Esophagus muscularis mucosa (tissue), 4 donors: ENCODE data around the gene PHF20. TPM values are rescaled to one million over a fixed set of nuclear protein-coding genes. Genes with fewer than 3 reads are reported as not detected.
"Not testable (repeated sequence)": the region's sequence is repeated elsewhere in the genome, so short reads cannot be mapped to it uniquely, and the experiment has no call there.

Experiments
- DNase-seq: peaks from one replicate; pipeline ENCODE4 v3.0.0-alpha.2; 2017; ENCODE audit errors: extremely low spot score
- H3K27ac ChIP-seq, 4 donors: fragments of 200-600 bp; sonication (generic); replicated peaks in 1 of 4; 1 replicate in 3 of 4; 2 replicates in 1 of 4; pipeline ENCODE4 v1.5.1; 2016 to 2019; ENCODE audit warnings: mild to moderate bottlenecking in 1 of 4
- H3K27me3 ChIP-seq, 4 donors: fragments of 200-600 bp; sonication (generic); one replicate each; pipeline versions ENCODE4 v1.5.1 to v1.6.0; 2016 to 2019
- H3K36me3 ChIP-seq, 4 donors: fragments of 200-600 bp; sonication (generic); one replicate each; pipeline ENCODE4 v1.5.1; 2016 to 2019
- H3K4me1 ChIP-seq, 4 donors: fragments of 200-600 bp; sonication (generic); one replicate each; pipeline ENCODE4 v1.5.1; 2016 to 2019
- H3K4me3 ChIP-seq, 4 donors: fragments of 200-600 bp; sonication (generic); 1 replicate in 2 of 4; 2 replicates in 2 of 4; pipeline ENCODE4 v1.5.1; 2016 to 2019; ENCODE audit warnings: mild to moderate bottlenecking in 4 of 4, moderate library complexity in 1 of 4
- H3K9me3 ChIP-seq, 4 donors: fragments of 200-600 bp; sonication (generic); 1 replicate in 3 of 4; 2 replicates in 1 of 4; pipeline ENCODE4 v1.5.1; 2016 to 2019
- EP300 ChIP-seq: sonication (generic); formaldehyde crosslinking; IDR thresholded peaks from one replicate; pipeline ENCODE4 v1.6.1; 2017; ENCODE audit warnings: antibody characterized with exemption
- POLR2A ChIP-seq: fragments of 450-650 bp; IDR thresholded peaks from one replicate; pipeline ENCODE4 v1.6.1; 2017; ENCODE audit warnings: antibody characterized with exemption, moderate library complexity, mild to moderate bottlenecking, low read depth
- POLR2AphosphoS5 ChIP-seq, 2 donors: sonication (generic); formaldehyde crosslinking; IDR thresholded peaks; one replicate each; pipeline ENCODE4 v1.6.1; 2017; ENCODE audit warnings: antibody characterized with exemption in 2 of 2
- WGBS: methylation state at CpG from one replicate; pipeline ENCODE4 v1.1.5; 2018; 5-methylcytosine and 5-hydroxymethylcytosine counted together
- intact Hi-C: fragments of 100-400 bp; cut with DNase I; formaldehyde crosslinking; loops from one replicate; pipeline ENCODE4 v1.15.1; 2023
- total RNA-seq, 4 donors: library from RNA; depleted of rRNA; stranded (reverse); fragments of >200 nt; gene quantifications; one replicate each; pipeline versions ENCODE4 v1.1.0 to v1.2.1, GENCODE V29; 2016
- TF ChIP-seq, protein P1 (sequence below), 3 experiments: fragments of 200-600 bp in 2 of 3; fragments of 450-650 bp in 1 of 3; sonication (generic) in 2 of 3; IDR thresholded peaks; one replicate each; pipeline ENCODE4 v1.5.1; 2017 to 2019; ENCODE audit warnings: antibody characterized with exemption in 3 of 3, mild to moderate bottlenecking in 2 of 3, moderate library complexity in 1 of 3

PHF20 gene
- total RNA-seq, 4 donors from 2014 or later: 45.9 to 62.2 (median 48.0) TPM

DNA sequence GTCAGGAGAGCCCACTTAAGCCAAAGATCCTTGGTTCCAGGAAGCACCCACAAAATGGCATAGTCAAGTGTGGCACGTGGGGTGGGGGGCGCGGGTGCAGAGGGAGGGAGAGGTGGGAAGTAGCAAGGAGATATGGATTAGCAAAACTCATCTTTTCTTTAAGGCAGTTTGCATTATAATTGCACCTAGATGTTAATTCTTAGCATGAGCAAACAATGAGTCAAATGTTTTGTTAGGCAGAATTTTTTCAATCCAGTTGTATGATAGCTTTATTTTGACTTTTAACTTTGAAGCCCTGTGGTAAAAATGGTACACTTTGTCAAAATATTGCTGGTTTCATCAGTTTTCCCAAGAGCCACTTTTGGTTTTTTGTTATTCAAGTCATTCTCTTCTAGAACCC, 167.4 kb downstream of the PHF20 start:
- no peak overlapping the region for H3K4me3 ChIP-seq
- H3K4me1 ChIP-seq: no peaks in the 10 kb centered on the region
- intact Hi-C loops: no loop called here
- 87% methylated on average over 3 of the region's 3 CpGs for WGBS
- no peak overlapping the region for H3K27ac ChIP-seq
- H3K36me3 ChIP-seq: peaks cover 42 to 82% (median 61%) of the 10 kb centered on the region in 4 donors
- DNase-seq: no peak
- H3K27me3 ChIP-seq: no peaks in the 10 kb centered on the region
- TF ChIP-seq POLR2A: no peak
- no peaks in the 10 kb centered on the region for H3K9me3 ChIP-seq

DNA sequence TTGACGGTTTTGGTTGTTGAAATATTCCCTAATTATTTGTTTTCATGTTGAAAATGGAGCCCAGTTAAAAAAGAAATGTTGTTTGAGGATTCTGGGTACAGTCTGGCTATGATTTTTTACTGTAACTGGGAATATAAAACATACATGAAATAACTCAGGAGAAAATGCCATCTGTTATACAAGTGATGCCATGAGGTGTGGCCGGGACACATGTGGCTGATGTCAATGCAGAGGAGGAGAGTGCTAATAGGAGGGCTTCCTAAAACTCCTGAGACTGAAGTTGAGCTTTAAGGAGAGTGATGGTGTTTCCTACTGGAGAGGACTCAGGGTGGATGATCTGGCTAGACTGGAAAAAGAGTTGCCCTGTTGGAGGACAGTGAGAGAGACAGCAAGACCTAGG, 169.8 kb downstream of the PHF20 start:
- H3K27ac ChIP-seq: no peak overlapping the region
- no peak overlapping the region for H3K4me3 ChIP-seq
- H3K4me1 ChIP-seq: no peaks in the 10 kb centered on the region
- TF ChIP-seq POLR2AphosphoS5 (IDR thresholded peaks at IDR 0.05) (no peak), POLR2A (no peak), EP300 (no peak)
- TF ChIP-seq, protein P1, sequence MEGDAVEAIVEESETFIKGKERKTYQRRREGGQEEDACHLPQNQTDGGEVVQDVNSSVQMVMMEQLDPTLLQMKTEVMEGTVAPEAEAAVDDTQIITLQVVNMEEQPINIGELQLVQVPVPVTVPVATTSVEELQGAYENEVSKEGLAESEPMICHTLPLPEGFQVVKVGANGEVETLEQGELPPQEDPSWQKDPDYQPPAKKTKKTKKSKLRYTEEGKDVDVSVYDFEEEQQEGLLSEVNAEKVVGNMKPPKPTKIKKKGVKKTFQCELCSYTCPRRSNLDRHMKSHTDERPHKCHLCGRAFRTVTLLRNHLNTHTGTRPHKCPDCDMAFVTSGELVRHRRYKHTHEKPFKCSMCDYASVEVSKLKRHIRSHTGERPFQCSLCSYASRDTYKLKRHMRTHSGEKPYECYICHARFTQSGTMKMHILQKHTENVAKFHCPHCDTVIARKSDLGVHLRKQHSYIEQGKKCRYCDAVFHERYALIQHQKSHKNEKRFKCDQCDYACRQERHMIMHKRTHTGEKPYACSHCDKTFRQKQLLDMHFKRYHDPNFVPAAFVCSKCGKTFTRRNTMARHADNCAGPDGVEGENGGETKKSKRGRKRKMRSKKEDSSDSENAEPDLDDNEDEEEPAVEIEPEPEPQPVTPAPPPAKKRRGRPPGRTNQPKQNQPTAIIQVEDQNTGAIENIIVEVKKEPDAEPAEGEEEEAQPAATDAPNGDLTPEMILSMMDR (IDR thresholded peaks at IDR 0.05): no peak
- no peaks in the 10 kb centered on the region for H3K9me3 ChIP-seq
- H3K36me3 ChIP-seq: peaks cover 52 to 82% (median 67%) of the 10 kb centered on the region in 4 donors
- H3K27me3 ChIP-seq: no peaks in the 10 kb centered on the region
- 98% methylated on average over 2 of the region's 2 CpGs for WGBS
- intact Hi-C loops: no loop called here
- no peak for DNase-seq

DNA sequence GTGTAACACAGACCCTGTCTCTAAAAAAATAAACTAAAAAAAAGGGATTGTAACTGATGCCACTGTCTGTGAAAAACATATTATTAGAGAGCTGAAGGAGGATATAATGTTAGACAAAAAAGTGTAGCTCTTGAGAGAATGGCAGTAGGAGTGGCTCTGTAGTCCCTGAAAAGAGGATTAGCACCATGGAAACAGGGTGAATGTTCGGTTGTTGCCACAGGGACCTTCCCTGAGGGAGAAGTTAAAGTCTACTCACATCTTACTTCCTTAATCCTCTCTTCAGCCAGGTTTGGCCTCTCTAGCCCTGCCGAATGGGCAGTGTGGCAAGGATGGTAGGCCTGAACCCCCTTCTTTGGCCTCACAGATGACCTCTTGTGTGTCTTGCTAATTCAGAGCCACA, 170.4 kb downstream of the PHF20 start:
- WGBS: 77% methylated on average over 2 of the region's 2 CpGs

DNA sequence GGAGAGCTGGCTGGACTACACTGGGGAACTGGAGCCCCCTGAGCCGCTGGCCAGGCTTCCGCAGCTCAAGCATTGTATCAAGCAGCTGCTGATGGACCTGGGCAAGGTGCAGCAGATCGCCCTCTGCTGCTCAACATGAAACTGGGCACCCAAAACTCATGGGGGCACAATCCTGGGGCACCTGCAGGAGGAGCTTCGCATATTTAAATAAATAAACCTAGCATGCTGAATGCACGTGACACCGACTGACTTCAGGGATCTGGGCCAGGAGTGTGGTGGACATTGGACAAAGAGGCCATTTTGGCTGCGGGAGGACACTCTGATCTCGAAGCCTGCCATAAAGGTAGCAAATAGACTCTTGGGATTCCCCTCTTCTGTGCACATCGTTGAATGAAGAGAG, 175.7 kb downstream of the PHF20 start:
- intact Hi-C loops: no loop called here
- WGBS: 75% methylated on average over 5 of the region's 9 CpGs
- DNase-seq: no peak
- peaks cover 9 to 21% (median 11%) of the 10 kb centered on the region in 4 donors for H3K4me1 ChIP-seq
- H3K9me3 ChIP-seq: no peaks in the 10 kb centered on the region
- H3K4me3 ChIP-seq: no peak overlapping the region
- no peak for TF ChIP-seq EP300
- peak in 1 of 2 donors; percentile 0 for TF ChIP-seq POLR2AphosphoS5 (IDR thresholded peaks at IDR 0.05)
- peaks cover 29 to 53% (median 43%) of the 10 kb centered on the region in 4 donors for H3K36me3 ChIP-seq
- H3K27ac ChIP-seq: peak overlapping the region in 1 of 4 donors; percentile 56
- no peaks in the 10 kb centered on the region for H3K27me3 ChIP-seq

More for the DNA sequence above, 170.4 kb downstream of the PHF20 start:
- TF ChIP-seq, protein P1 (IDR thresholded peaks at IDR 0.05): no peak
- no peak for TF ChIP-seq EP300
- no peak for TF ChIP-seq POLR2AphosphoS5 (IDR thresholded peaks at IDR 0.05)
- TF ChIP-seq POLR2A: no peak
- DNase-seq: no peak
- no peaks in the 10 kb centered on the region for H3K9me3 ChIP-seq
- H3K4me1 ChIP-seq: peaks cover 0 to under 1% (median 0%) of the 10 kb centered on the region in 4 donors
- peaks cover 53 to 88% (median 70%) of the 10 kb centered on the region in 4 donors for H3K36me3 ChIP-seq
- no peak overlapping the region for H3K4me3 ChIP-seq
- H3K27ac ChIP-seq: no peak overlapping the region
- no peaks in the 10 kb centered on the region for H3K27me3 ChIP-seq
- intact Hi-C loops: no loop called here

DNA sequence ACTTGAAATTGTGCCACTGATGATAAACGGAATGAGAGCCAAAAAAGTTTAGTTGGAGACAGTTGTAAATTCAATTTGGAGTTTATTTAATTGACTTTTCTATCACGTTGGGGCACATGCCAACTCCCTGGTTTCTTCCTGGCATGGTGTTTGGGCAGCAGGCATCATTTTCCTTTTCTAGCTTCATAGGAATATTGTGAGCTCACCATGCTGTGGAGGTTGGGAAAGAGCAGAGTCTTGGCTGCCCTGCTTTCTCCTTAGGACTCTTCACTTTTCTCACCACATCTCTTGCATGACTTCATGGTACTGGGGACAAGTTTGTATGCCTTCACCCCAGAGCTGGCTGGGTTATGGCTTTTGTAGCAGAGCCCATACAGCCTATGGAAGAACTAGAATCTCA, 176.1 kb downstream of the PHF20 start:
- Histone ChIP-seq H3K27me3 (no peaks in the 10 kb centered on the region), H3K4me1 (peaks cover 13 to 25% (median 15%) of the 10 kb centered on the region in 4 donors), H3K9me3 (no peaks in the 10 kb centered on the region), H3K4me3 (no peak overlapping the region), H3K27ac (peak overlapping the region in 2 of 4 donors; percentile 30 to 56), H3K36me3 (peaks cover 29 to 49% (median 40%) of the 10 kb centered on the region in 4 donors)
- 75% methylated on average over 2 of the region's 2 CpGs for WGBS
- no peak for DNase-seq
- intact Hi-C loops: no loop called here
- TF ChIP-seq POLR2A (no peak), POLR2AphosphoS5 (IDR thresholded peaks at IDR 0.05) (peak in 1 of 2 donors; percentile 6)
- TF ChIP-seq, protein P1 (IDR thresholded peaks at IDR 0.05): no peak

DNA sequence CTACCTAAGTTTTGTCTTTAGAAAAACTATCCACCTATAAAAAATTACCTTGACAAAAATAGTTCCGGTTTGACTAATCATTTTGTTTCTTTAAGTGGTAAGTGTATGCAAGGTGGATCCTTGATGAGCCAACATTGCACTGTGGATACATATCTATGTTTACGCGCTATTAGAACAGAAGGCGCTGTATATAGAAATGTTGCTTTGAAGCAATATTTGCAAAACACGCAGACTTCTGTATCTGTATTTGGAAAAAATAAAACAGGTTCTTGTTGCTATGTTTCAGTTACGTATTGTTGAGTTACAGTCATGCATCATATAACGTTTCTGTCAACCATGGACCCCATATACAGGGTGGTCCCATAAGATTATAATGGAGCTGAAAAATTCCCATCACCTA, 178.3 kb downstream of the PHF20 start:
- 94% methylated on average over 7 of the region's 7 CpGs for WGBS
- Histone ChIP-seq H3K27ac (no peak overlapping the region), H3K27me3 (no peaks in the 10 kb centered on the region), H3K9me3 (no peaks in the 10 kb centered on the region), H3K4me3 (no peak overlapping the region), H3K4me1 (peaks cover 21 to 32% (median 22%) of the 10 kb centered on the region in 4 donors), H3K36me3 (peaks cover 9 to 29% (median 22%) of the 10 kb centered on the region in 4 donors)
- intact Hi-C loops: no loop called here
- no peak for DNase-seq
- TF ChIP-seq POLR2AphosphoS5 (IDR thresholded peaks at IDR 0.05) (no peak), POLR2A (no peak), EP300 (no peak)
- TF ChIP-seq, protein P1 (IDR thresholded peaks at IDR 0.05): no peak

DNA sequence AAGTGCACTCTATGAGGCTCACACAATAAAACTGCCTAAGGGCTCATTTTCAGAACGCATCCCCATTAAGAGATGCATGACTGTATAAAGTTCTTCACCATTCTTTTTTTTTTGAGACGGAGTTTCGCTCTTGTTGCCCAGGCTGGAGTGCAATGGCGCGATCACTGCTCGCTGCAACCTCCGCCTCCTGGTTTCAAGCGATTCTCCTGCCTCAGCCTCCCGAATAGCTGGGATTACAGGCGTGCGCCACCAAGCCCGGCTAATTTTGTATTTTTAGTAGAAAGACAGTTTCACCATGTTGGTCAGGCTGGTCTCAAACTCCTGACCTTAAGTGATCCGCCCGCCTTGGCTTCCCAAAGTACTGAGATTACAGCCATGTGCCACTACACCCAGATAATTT, 180.3 kb downstream of the PHF20 start:
- Histone ChIP-seq H3K4me1 (peaks cover 26 to 40% (median 28%) of the 10 kb centered on the region in 4 donors), H3K27ac (peak overlapping the region in 3 of 4 donors; percentile 90 to 99 (median 99)), H3K4me3 (peak overlapping the region in 1 of 4 donors; percentile 97), H3K36me3 (peaks cover 8 to 19% (median 13%) of the 10 kb centered on the region in 4 donors)
- 98% methylated on average over 14 of the region's 14 CpGs for WGBS
- DNase-seq, H3K9me3 ChIP-seq, H3K27me3 ChIP-seq, intact Hi-C loops: not testable (repeated sequence)
